Astrocyte of the spinal cord (primary cell): ENCODE data around the gene SRMS.

ENCODE experiments used
- DNase-seq: peaks from one replicate; pipeline ENCODE4 v3.0.0; 2011; ENCODE audit warnings: low read depth, low spot score
- H3K4me3 ChIP-seq: 2 replicates; pipeline ENCODE4 v1.5.1; 2011; ENCODE audit warnings: low read depth, mild to moderate bottlenecking, low read length, moderate library complexity
- in situ Hi-C: cut with HindIII; loops from 2 replicates; pipeline ENCODE4 v1.10.0; 2017; ENCODE audit warnings: low sequenced_read_pairs
- TF ChIP-seq, protein P1 (sequence below): IDR thresholded peaks from 2 replicates; pipeline ENCODE4 v1.5.1; 2012; ENCODE audit warnings: low read depth, mild to moderate bottlenecking, low read length, inconsistent platforms

SRMS gene

DNA sequence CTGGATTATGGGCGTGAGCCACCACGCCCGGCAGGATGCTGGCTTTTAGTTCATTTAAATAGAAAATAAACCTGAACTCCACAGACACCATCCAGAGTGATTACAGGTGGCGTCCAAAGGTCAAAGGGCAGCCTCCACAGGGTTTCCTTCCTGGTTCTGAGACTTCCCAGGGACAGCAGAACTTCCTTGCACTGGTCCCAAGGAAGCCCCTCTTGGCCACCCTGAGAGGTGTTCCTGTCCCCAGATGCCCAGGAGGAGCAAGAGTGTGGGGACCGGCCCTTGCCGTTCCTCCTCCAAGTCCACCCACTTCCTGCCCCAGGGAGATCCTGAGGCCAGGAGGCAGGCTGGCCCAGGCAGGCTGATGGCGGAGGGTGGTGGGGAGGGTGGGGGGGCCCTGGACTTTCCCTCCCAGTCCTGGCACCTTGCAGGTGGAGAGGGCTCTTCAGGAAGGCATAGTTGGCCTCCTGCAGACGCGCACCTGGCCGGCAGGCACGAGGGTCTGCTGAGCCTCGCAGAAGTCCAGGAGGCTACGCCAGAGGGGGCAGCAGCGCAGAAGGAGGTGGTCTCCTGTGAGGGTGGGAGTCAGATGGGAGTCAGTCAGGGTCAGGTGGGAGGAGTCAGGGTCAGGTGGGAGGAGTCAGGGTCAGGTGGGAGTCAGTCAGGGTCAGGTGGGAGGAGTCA, 11.4 kb upstream of the SRMS start:
- H3K4me3 ChIP-seq = no peak overlapping the region
- DNase-seq = no peak
- TF ChIP-seq, protein P1, sequence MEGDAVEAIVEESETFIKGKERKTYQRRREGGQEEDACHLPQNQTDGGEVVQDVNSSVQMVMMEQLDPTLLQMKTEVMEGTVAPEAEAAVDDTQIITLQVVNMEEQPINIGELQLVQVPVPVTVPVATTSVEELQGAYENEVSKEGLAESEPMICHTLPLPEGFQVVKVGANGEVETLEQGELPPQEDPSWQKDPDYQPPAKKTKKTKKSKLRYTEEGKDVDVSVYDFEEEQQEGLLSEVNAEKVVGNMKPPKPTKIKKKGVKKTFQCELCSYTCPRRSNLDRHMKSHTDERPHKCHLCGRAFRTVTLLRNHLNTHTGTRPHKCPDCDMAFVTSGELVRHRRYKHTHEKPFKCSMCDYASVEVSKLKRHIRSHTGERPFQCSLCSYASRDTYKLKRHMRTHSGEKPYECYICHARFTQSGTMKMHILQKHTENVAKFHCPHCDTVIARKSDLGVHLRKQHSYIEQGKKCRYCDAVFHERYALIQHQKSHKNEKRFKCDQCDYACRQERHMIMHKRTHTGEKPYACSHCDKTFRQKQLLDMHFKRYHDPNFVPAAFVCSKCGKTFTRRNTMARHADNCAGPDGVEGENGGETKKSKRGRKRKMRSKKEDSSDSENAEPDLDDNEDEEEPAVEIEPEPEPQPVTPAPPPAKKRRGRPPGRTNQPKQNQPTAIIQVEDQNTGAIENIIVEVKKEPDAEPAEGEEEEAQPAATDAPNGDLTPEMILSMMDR = no peak
- in situ Hi-C loops = no loop called here

DNA sequence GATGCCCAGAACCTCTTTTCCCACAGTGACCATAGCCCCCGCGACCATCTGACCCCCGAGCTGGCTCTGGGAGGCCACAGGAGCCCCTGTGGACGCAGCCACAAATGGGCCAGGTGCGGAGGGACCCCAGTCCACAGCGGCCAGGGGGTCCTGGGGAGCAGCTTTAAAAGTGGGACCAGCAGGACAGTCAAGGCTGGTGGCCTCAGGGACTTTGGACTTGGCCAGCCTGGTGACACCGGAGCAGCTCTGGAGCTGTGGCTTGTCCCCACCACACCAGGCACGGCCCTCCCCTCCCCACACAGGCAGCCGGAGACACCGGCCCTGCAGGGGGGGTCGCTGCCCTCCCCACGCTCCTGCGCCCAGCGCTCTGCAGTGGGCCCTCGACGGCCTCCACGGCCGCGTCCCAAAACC, 9.9 kb upstream of the SRMS start:
- TF ChIP-seq, protein P1 = no peak
- DNase-seq = no peak
- in situ Hi-C loops = no loop called here
- H3K4me3 ChIP-seq = no peak overlapping the region

DNA sequence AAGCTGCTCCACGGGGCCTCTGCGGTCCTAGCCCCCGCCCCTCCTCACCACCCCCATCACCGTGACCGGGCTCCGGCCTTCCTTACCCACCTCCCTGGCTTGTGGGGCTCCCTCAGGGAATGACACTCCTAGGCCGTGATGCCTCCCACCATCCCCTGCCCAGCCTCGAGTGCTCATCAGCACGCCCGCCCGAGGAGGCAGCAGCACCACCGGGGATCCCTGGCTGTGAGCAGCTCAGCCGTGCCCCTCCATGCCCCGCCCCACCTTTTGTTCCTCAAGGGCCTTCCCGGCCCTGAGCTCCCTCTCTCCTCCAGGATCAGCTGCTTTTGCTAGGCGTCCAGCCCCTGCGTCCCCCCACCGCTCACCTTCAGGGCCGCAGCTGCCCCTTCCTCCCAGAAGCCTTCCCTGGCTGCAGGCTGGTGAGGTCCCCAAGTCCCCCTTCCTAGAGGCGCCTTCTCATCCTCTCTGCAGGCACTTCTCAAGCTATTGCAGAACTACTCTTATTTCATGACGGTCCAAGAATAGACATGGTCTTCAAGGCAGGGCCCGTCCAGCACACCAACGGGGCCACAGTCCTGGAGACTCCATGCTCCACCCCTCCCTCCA, 9.4 kb upstream of the SRMS start:
- DNase-seq = no peak
- in situ Hi-C loops = no loop called here
- TF ChIP-seq, protein P1 = no peak
- H3K4me3 ChIP-seq = no peak overlapping the region

DNA sequence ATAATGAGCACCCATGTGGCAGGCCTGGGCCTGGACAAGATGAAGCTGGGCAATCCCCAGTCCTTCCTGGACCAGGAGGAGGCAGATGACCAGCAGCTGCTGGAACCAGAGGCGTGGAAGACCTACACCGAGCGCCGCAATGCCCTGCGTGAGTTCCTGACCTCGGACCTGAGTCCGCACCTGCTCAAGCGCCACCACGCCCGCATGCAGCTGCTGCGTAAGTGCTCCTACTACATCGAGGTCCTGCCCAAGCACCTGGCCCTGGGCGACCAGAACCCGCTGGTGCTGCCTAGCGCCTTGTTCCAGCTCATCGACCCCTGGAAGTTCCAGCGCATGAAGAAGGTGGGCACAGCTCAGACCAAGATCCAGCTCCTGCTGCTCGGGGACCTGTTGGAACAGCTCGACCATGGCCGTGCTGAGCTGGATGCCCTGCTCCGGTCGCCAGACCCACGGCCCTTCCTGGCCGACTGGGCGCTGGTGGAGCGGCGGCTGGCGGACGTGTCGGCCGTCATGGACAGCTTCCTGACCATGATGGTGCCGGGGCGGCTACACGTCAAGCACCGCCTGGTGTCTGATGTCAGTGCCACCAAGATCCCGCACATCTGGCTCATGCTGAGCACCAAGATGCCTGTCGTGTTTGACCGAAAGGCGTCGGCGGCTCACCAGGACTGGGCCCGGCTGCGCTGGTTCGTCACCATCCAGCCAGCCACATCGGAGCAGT, 8.3 kb upstream of the SRMS start:
- in situ Hi-C loops = no loop called here
- TF ChIP-seq, protein P1 = no peak
- no peak for DNase-seq
- H3K4me3 ChIP-seq = no peak overlapping the region

DNA sequence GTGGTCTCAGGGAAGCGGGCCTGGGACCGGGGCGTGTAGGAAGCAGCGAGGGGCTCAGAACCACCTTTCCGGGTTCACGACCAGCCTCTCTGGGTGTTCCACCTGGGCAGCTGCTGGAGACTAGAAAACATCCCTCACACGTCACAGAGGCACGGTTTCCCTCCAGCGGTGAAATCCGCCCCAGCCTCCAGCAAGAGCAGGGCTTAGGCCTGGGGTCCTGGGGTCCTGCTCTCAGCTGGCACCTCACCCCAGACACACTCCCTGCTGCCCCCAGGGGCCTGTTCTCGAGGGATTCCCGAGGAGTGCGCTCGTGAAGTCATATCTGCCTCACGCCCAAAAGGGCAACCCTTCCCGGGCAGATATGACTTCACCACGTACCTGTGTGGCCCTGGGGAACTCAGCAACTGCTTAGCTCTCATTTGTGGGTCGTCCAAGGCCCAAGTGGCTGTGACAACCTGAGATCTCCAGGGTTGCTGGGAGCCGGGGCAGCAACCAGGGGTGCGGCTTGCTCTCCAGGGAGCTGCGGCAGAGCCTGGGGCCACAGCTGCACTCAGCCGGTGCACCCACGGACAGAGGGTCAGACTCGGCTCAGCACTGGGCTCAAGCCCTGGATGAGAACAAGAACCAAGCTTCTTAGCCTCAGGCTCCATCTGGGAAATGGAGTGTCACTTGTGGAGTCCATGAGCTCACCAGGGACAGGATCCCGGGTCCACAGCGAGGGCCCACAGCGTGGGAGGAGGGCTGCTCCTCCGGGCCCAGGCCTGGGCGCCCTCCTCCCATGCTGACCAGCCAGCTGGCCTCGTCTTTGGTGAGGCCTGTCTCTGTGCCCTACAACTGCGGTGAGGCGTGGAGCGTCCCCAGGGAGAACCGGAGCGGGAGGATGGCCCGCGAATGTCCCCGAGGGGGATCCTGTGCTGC, 7.1 kb upstream of the SRMS start:
- H3K4me3 ChIP-seq = peak overlapping the region; percentile 47
- in situ Hi-C loops = no loop called here
- TF ChIP-seq, protein P1 = no peak
- DNase-seq = no peak

DNA sequence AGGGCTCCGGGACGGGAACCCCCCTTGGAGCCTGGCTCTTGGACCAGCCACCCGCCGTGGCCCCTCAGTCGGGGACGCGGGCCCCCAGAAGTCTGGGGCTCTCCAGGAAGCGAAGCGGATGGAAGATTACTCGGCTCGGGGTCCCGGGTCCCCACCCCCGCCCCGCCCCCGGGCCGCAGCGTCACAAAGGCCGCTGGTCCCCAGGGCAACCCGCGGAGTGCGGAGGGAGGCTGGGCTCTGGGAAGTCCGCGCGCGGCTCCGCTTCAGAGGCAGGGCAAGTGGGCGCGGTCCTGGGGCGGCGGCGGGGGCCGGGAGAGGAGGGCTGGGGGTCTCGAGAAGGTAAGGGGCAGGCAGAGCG, 6.4 kb upstream of the SRMS start, which contains the start of gene FNDC11:
FNDC11 (plus strand) TSS at position 227 of the 358 bp plus-strand sequence. CDS start 1,505 bp downstream, outside the sequence.
- peak within 1 kb of the TSS; percentile 47 for H3K4me3 ChIP-seq
- in situ Hi-C loops = no loop called here
- DNase-seq = peak; percentile 10
- TF ChIP-seq, protein P1 = no peak
